GM21786 (cell line): Measurements from ENCODE around the gene HOXD9.

Experiments
- ATAC-seq: cut with Tn5 transposase; IDR thresholded peaks from one replicate; pipeline ENCODE4 v1.9.1; 2021; ENCODE audit not compliant: unreplicated experiment

The HOXD9 gene

GRCh38 chr2:176098366-176099158, 24.0 kb upstream of the HOXD9 start:
- no peak for ATAC-seq

DNA sequence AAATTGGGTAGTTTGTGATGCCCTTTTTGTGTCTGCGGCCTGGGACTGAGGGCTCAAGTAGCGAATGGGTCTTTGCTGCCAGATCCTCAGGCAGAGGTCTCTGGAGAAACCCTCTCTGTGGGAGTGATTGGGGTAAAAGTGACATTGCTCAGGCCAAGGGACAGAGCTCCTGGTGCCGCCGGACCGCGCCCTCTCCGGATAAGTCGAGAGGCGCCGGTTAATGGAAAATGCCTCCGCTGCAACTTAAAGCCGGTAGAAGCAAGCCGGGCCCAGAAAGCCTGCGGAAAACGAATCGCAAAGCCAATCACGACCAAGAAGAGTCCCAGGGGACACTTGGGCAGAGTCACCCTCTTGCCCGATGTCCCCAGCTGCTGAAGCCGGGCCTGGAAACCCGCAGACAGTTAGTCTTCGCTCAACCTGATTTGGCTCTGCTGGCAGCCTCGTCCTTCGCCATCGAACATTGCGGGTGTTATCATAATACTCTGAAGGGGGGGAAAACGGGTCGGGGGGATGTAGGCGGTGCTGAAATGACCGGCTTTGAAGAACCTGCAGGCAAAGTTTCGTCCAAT, 23.3 kb upstream of the HOXD9 start:
- no peak for ATAC-seq

- no peak for ATAC-seq
Observed at GRCh38 chr2:176099728-176100546, 22.6 kb upstream of the HOXD9 start, which contains the start of gene HOXD12. HOXD12 (plus strand) TSS chr2:176099795; CDS start chr2:176099802, 7 bp downstream.

- no peak for ATAC-seq
Observed at GRCh38 chr2:176100547-176101140, 21.9 kb upstream of the HOXD9 start.

GRCh38 chr2:176101216-176101830, 21.2 kb upstream of the HOXD9 start:
- ATAC-seq: no peak

DNA sequence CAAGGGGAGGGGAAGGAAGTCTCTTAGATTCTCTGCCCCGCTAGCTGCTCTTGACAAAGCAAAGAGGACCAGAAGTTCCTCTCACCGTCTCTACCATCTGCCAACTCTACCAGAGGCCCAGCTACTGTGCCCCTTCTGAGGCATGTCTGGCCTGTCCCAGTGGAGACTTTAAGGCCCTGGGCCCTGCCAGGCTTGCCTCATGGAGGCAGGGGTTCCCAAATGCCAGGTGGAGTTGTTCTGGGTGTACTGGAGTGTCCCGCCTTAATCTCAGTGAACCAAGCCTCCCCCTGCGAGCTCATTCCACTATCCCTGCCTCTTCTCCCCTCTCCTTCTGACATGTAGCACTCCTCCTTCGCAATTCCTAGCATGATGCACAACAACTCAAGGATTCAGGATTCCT, 20.7 kb upstream of the HOXD9 start:
- ATAC-seq: no peak

DNA sequence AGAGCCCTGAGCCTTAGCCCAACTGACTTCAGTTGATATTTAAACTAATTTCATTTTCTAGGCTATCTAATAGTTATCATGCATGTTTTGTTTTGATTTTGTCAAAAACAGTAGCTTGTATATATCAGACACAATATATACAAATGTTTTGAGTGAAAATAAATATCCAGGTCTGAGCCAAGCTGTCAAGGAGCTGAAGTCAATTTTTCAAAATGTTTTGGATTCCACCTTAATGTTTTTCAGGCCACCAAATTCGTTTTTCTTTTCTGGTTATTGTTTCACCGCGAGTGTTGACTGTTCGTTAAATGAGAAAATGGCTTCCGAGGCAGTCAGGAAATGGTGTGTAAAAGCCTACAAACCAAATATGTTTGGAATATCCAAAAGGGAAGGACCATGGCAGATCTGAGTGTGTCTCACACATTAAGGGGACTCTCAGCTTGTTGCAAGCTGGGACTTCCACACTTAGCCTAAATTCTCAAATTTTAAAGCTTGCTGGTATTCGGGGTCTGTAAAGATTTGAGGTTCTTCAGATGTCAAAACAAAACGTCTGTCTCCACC, 20.1 kb upstream of the HOXD9 start:
- no peak for ATAC-seq

GRCh38 chr2:176103194-176103593, 19.3 kb upstream of the HOXD9 start:
- no peak for ATAC-seq

- ATAC-seq: no peak
Observed at GRCh38 chr2:176103742-176104315, 18.7 kb upstream of the HOXD9 start.

DNA sequence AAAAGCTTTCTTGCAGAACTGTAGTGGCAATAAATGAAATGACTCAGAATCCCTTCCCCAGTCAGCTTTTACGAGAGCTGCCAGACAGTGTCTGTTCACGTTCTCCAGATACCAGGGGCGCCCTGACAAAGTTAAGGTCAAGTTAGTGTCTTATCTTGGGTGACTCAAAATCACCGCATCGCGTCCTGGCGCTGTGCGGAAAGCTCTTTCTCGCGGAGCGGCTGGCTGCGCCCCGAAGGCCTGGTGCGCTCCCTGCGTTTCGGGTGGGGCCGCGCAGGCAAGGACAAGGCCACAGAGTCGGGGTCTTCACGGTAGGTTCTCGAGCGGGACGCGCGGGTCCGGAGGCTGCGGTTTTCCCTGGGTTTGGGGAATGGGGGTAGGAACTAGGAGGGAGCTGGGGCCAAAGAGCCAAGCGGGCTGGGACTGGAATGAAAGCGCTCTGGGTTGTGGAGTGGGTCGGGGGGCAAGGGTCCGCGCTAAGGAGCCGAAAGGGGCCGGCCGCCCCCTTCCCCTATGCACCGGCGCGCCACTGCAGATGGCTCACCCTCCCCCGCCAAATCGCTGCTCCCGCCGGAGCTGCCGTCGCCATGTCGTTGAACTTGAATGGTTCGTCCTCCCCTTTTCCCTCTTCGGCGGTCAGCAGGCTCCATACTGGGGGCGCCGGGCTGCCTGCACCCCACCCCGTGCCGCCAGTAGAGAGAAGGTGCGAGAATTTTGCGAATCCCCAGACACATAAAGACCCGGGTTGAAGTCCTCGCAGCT, 18.0 kb upstream of the HOXD9 start:
- ATAC-seq: no peak

- ATAC-seq: no peak
Observed at GRCh38 chr2:176105078-176105729, 17.3 kb upstream of the HOXD9 start.

DNA sequence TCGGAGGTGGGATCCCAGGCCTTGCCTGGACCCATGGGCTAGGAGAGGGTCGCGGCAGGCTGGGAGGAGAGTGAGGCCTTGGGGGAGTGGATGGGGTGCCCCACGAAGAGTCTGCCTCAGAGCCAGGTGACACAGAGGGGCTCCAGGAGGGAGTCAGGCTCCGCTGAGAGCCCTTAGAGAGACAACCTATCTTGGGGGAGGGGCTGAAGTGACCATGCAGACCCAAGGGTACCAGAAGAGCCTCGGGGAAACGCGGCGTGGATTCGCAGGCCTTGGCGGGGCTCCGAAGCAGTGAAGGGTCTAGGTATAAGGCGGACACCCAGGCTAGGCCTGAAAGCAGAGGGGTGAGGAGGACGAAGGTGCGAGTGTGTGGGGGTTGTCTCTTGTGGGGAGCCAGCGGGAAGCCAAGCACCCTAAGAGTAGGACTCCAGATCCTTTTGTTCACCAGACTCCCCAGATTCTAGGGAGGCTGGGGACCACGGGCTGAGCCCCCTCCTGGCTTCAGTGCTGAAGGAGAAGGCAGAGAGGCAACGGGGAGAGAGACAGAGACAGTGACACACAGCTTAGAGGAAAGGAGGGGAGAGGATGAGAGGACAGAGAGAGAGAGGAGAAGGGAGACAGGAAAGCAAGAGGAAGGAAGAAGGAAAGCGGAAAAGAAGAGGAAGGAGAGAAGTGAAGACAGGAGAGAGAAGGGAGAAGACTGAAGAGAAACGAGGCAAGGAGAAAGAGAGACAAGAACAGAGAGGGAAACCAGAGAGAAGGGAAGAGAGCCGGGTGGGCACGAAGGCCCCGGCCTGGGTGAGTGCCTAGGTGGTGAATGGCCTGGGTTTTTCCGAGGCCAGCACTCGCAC, 16.6 kb upstream of the HOXD9 start:
- ATAC-seq: no peak

DNA sequence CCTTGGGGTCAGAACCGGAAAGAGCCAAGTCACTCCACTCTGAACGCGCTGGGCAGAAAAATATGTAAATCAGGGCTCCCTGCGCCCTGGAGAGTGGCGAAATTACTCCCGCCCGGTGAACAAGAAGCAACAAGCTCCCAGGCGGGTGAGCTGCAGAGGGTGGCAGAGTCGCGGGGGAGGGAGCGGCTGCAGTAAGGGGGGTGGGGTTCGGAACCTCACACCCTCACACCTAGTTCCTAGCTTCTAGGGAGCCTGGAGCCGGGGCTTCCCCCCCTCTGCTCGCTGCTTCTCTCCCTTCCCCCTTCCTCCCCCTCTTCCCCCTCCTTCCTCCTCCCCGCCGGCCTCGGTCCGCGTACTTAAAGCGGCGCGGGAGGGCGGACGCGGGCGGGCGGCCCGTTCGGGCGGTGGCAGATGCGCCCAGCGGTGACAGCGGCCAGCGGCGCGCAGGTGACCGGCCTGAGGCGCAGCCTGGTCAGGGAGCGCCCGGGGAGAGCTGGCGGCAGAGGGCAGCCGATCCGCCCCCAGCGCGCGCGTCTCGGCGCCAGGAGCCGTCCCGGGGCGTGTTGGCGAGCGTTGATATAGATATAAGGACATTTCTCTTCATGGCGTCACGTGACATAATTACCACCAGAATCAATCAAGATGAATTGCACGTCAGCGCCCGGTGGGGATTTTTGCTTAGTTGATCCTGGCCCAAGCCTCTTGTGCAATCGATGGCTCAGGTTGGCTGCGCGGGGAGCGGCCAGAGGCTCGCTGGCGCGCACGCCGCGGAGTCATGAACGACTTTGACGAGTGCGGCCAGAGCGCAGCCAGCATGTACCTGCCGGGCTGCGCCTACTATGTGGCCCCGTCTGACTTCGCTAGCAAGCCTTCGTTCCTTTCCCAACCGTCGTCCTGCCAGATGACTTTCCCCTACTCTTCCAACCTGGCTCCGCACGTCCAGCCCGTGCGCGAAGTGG, 15.7 kb upstream of the HOXD9 start, which contains the start of gene HOXD11:
Gene HOXD11, plus strand, starts transcription at position 700 of the 959 bp plus-strand sequence. Its CDS starts 76 bp downstream, at position 776.
- ATAC-seq: no peak

DNA sequence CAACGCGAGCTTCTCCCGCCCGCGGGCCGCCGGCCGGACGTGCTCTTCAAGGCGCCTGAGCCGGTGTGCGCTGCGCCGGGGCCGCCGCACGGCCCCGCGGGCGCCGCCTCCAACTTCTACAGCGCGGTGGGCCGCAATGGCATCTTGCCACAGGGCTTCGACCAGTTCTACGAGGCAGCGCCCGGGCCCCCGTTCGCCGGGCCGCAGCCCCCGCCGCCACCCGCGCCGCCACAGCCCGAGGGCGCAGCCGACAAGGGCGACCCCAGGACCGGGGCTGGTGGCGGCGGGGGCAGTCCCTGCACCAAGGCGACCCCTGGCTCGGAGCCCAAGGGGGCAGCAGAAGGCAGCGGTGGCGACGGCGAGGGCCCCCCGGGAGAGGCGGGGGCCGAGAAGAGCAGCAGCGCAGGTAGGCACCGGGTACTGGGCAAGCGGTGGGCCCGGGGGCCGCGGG, 14.8 kb upstream of the HOXD9 start:
- ATAC-seq: no peak

DNA sequence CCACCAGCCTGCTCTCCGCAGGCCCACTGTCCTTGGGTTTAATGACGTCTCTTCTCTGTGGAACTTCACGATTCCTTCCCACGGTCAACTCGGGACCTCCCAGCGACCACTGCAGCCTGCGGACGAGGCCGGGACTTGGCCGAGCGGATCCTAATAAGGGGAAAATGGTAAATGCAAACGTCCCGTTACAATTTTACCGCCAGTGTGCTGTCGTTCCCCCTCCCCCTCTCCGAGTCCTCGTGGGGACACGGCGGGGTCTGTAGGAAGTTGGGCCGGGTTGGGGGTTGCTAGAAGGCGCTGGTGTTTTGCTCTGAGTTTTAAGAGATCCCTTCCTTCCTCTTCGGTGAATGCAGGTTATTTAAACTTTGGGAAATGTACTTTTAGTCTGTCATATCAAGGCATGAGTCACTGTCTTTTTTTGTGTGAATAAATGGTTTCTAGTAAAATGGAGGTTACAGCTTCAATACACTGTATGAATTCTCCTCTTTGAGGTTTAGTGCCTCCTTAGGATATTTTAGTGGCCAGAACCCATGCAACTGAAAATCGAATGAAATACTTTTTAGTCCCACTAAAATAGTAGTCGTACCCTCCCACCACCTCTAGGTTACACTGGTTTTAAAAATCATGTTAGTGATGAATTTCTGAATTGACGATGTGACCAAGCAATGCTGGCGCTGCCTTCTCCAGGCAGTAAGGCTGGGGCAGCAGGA, 13.2 kb upstream of the HOXD9 start:
- ATAC-seq: no peak

DNA sequence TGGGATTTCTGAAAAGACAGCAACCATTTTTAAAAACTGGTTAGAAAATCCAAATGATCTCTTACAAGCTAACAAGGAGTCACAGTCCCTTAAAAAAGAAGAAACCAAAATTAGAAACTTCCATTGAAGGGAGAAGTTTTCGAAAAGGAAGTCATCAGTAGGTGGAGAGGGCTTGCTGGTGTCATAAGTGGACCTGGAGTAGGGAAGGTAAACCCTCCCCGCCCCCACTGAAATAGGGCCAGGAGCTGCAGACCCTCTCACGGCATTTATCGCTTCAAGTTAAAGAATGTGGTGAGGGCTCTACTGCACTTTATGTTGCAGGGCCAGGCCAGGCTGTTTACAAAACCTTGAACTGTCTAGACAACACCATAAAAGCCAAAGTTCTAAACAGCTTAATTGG, 12.6 kb upstream of the HOXD9 start:
- no peak for ATAC-seq
